Sigmoid colon (tissue), 7 donors: ENCODE results near the gene EPHX1. TPM values are rescaled to one million over a fixed set of nuclear protein-coding genes. Genes with fewer than 3 reads are reported as not detected.
"Not testable (repeated sequence)": the region's sequence is repeated elsewhere in the genome, so short reads cannot be mapped to it uniquely, and the experiment has no call there.

Experiments
- DNase-seq: peaks from one replicate; pipeline ENCODE4 v3.0.0-alpha.2; 2019
- H3K27ac ChIP-seq, 4 donors: fragments of 200-600 bp; sonication (generic); one replicate each; pipeline ENCODE4 v1.5.1; 2016 to 2019; ENCODE audit warnings: mild to moderate bottlenecking in 1 of 4
- H3K27me3 ChIP-seq, 3 donors: fragments of 200-600 bp; sonication (generic); one replicate each; pipeline ENCODE4 v1.5.1; 2019; ENCODE audit warnings: mild to moderate bottlenecking in 1 of 3
- H3K36me3 ChIP-seq, 4 donors: fragments of 200-600 bp; sonication (generic); one replicate each; pipeline ENCODE4 v1.5.1; 2016 to 2019
- H3K4me1 ChIP-seq, 4 donors: fragments of 200-600 bp; sonication (generic); one replicate each; pipeline ENCODE4 v1.5.1; 2017 to 2019
- H3K4me3 ChIP-seq, 4 donors: fragments of 200-600 bp; sonication (generic); one replicate each; pipeline ENCODE4 v1.5.1; 2017 to 2019; ENCODE audit warnings: mild to moderate bottlenecking in 2 of 4, moderate library complexity in 1 of 4
- H3K9me3 ChIP-seq, 4 donors: fragments of 200-600 bp in 3 of 4; sonication (generic) in 3 of 4; one replicate each; pipeline versions ENCODE4 v1.5.1 to v1.6.1; 2013 to 2019
- EP300 ChIP-seq, 4 donors: sonication (generic); formaldehyde crosslinking; IDR thresholded peaks; one replicate each; pipeline ENCODE4 v1.6.1; 2017; ENCODE audit warnings: antibody characterized with exemption in 4 of 4
- POLR2A ChIP-seq, 2 donors: fragments of 450-650 bp; IDR thresholded peaks; one replicate each; pipeline ENCODE4 v1.6.1; 2016; ENCODE audit warnings: antibody characterized with exemption in 2 of 2, mild to moderate bottlenecking in 2 of 2, moderate library complexity in 2 of 2
- POLR2AphosphoS5 ChIP-seq, 4 donors: sonication (generic); formaldehyde crosslinking; IDR thresholded peaks; one replicate each; pipeline ENCODE4 v1.6.1; 2017; ENCODE audit warnings: antibody characterized with exemption in 4 of 4
- WGBS, 2 donors: extraction: QIAGEN DNeasy Blood & Tissue Kit; methylation state at CpG; one replicate each; pipeline ENCODE4 v1.1.7; 2013; 5-methylcytosine and 5-hydroxymethylcytosine counted together
- intact Hi-C: fragments of 100-400 bp; cut with DNase I; formaldehyde crosslinking; loops from one replicate; pipeline ENCODE4 v1.15.1; 2023
- polyA plus RNA-seq, 3 donors: library from polyadenylated mRNA; stranded (reverse); fragments of 200-250 nt; gene quantifications; one replicate each; pipeline ENCODE4 v1.2.3, GENCODE V29; 2013
- total RNA-seq, 4 donors: library from RNA; depleted of rRNA; stranded (reverse); fragments of >200 nt; gene quantifications; one replicate each; pipeline ENCODE4 v1.1.0, GENCODE V29; 2016
- TF ChIP-seq, protein P1 (sequence below), 4 experiments: fragments of 450-650 bp in 3 of 4; fragments of 200-600 bp in 1 of 4; IDR thresholded peaks; one replicate each; pipeline ENCODE4 v1.5.1; 2016 to 2019; ENCODE audit warnings: antibody characterized with exemption in 4 of 4, mild to moderate bottlenecking in 3 of 4, moderate library complexity in 2 of 4
- donor health status: healthy with polysubstance abuse.
- donor health status: Bipolar disorder and iron deficiency.
- donor health status: healthy.

EPHX1 gene
- total and polyA plus RNA-seq, 7 donors = 6.9 to 78.9 (median 43.6) TPM

DNA sequence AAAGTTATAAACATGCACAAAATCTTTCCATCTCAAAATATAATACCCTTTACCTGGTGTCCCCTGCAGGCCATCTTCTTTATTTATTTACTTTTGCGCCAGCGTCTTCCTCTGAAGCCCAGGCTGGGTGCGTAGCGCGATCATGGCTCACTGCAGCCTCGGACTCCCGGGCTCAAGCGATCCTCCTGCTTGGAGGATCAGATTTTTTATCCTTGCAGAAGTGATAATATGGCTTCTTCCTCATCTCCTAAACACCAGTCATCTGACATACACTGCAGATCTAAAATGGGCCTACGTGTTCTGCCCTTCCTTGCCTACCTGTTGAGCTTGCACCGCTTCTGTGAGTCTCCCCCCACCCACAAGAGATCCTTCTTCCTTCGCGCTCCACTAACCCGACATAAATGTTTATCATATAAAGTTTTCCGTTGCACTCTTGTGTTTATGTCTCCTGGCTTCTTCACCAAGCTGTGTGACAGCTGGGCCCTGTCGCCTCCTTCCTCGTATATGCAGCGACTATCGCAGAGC is 32.8 kb upstream of the EPHX1 start:
- DNase-seq = no peak
- Histone ChIP-seq H3K4me3 (peak overlapping the region; percentile 63 to 84 (median 74)), H3K36me3 (no peaks in the 10 kb centered on the region), H3K9me3 (no peaks in the 10 kb centered on the region), H3K4me1 (peaks cover 0 to 82% (median 80%) of the 10 kb centered on the region in 4 donors), H3K27ac (peak overlapping the region; percentile 92 to 96 (median 94)), H3K27me3 (no peaks in the 10 kb centered on the region)
- 6 to 12% methylated on average over 18 of the region's 18 CpGs for WGBS, 2 donors
- intact Hi-C loops = loop anchor here (1.0 to 5.0 kb wide), 4 partner anchors 124 to 302 kb away; partner anchors contain the start of genes ENAH and PYCR2
- TF ChIP-seq EP300 (IDR thresholded peaks at IDR 0.05) = no peak
- TF ChIP-seq POLR2A (IDR thresholded peaks at IDR 0.05) = no peak
- TF ChIP-seq POLR2AphosphoS5 (IDR thresholded peaks at IDR 0.05) = no peak
- TF ChIP-seq, protein P1, sequence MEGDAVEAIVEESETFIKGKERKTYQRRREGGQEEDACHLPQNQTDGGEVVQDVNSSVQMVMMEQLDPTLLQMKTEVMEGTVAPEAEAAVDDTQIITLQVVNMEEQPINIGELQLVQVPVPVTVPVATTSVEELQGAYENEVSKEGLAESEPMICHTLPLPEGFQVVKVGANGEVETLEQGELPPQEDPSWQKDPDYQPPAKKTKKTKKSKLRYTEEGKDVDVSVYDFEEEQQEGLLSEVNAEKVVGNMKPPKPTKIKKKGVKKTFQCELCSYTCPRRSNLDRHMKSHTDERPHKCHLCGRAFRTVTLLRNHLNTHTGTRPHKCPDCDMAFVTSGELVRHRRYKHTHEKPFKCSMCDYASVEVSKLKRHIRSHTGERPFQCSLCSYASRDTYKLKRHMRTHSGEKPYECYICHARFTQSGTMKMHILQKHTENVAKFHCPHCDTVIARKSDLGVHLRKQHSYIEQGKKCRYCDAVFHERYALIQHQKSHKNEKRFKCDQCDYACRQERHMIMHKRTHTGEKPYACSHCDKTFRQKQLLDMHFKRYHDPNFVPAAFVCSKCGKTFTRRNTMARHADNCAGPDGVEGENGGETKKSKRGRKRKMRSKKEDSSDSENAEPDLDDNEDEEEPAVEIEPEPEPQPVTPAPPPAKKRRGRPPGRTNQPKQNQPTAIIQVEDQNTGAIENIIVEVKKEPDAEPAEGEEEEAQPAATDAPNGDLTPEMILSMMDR (IDR thresholded peaks at IDR 0.05) = no peak

DNA sequence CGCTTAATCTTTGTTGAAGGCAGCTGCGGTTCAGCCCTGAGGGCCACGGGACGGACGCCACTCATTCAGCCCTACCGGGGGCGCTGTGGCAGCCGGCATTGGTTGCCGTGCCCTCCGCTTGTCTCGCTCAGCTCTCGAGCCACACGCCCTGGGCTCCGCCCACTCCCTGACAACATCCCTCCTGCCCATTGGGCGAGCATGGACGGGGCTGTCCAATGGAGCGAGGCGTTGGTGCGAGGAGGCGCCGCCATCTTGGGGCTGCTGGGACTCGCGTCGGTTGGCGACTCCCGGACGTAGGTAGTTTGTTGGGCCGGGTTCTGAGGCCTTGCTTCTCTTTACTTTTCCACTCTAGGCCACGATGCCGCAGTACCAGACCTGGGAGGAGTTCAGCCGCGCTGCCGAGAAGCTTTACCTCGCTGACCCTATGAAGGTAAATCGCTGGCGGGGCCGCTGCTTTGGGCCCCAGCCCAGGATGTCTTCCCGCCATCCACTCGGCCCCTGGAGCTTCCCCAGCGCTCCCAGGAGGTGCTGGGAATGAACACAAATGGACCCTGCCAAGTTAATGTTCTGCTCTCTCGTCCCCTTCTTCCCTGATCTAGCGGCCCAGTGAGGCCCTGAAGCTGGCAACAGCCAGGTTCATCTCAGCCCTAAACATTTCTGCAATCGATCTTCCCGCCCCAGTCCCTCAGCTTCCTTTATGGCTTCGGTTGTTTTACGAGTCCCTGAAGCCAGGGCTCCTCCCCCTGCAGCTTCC is 32.2 kb upstream of the EPHX1 start, which contains the start of gene SRP9:
Gene SRP9, plus strand, starts transcription at position 244 of the 754 bp plus-strand sequence. Its CDS starts 115 bp downstream, at position 359.
- Histone ChIP-seq H3K36me3 (no peaks in the 10 kb centered on the region), H3K27ac (peak within 1 kb of the TSS; percentile 92 to 96 (median 94)), H3K27me3 (no peaks in the 10 kb centered on the region), H3K4me3 (peak within 1 kb of the TSS; percentile 63 to 84 (median 74)), H3K4me1 (peaks cover 0 to 82% (median 79%) of the 10 kb centered on the region in 4 donors), H3K9me3 (no peaks in the 10 kb centered on the region)
- peak; percentile 92 to 99 (median 96) for TF ChIP-seq POLR2AphosphoS5 (IDR thresholded peaks at IDR 0.05)
- TF ChIP-seq EP300 (IDR thresholded peaks at IDR 0.05) = no peak
- TF ChIP-seq, protein P1 (IDR thresholded peaks at IDR 0.05) = peak; percentile 77 to 93 (median 83)
- peak; percentile 88 to 93 for TF ChIP-seq POLR2A (IDR thresholded peaks at IDR 0.05)
- DNase-seq = peak; percentile 99
- intact Hi-C loops = loop anchor here (1.0 to 5.0 kb wide), 6 partner anchors 33 to 302 kb away; partner anchors contain the start of genes ENAH, EPHX1 and PYCR2
- 0% methylated on average over 46 of the region's 46 CpGs for WGBS, 2 donors

DNA sequence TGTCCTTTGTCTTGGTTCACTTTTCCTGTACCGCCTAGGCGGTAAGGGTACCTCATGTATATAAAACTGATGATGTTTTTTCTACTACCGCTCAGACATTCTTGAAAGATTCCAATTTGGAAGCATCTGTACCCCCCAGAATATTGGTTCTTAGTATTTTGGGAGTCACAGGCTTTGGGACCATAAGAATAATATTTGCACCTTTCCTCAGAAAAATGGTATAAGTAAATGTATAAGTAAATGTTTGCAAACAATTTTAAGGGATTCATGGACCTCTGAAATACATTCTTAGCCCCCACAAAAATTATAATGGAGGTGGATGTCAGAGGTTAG is 31.6 kb upstream of the EPHX1 start:
- Histone ChIP-seq H3K4me1 (peaks cover 0 to 81% (median 79%) of the 10 kb centered on the region in 4 donors), H3K36me3 (peaks cover 0 to 1% (median 0%) of the 10 kb centered on the region in 4 donors), H3K9me3 (no peaks in the 10 kb centered on the region), H3K27me3 (no peaks in the 10 kb centered on the region), H3K27ac (peak overlapping the region; percentile 92 to 96 (median 94)), H3K4me3 (peak overlapping the region; percentile 63 to 84 (median 74))
- TF ChIP-seq POLR2AphosphoS5 (IDR thresholded peaks at IDR 0.05) (no peak), POLR2A (IDR thresholded peaks at IDR 0.05) (no peak), EP300 (IDR thresholded peaks at IDR 0.05) (no peak)
- TF ChIP-seq, protein P1 (IDR thresholded peaks at IDR 0.05) = no peak
- DNase-seq = no peak
- 0% methylated on average over 3 of the region's 3 CpGs for WGBS, 2 donors
- intact Hi-C loops = loop anchor here (2.0 to 5.0 kb wide), 4 partner anchors 32 to 199 kb away; partner anchors contain the start of genes EPHX1 and PYCR2

- WGBS, 2 donors = 34 to 52% methylated on average over 13 of the region's 13 CpGs
- Histone ChIP-seq H3K4me1 (peaks cover 0 to 79% (median 73%) of the 10 kb centered on the region in 4 donors), H3K4me3 (peak overlapping the region; percentile 63 to 84 (median 74)), H3K27ac (peak overlapping the region; percentile 92 to 96 (median 94))
- intact Hi-C loops = loop anchor here (2.0 to 5.0 kb wide), 4 partner anchors 32 to 198 kb away; partner anchors contain the start of genes EPHX1 and PYCR2
- not testable (repeated sequence) for H3K9me3 ChIP-seq, H3K36me3 ChIP-seq, DNase-seq, H3K27me3 ChIP-seq
Observed at GRCh38 chr1:225779165-225779564, 30.8 kb upstream of the EPHX1 start.

DNA sequence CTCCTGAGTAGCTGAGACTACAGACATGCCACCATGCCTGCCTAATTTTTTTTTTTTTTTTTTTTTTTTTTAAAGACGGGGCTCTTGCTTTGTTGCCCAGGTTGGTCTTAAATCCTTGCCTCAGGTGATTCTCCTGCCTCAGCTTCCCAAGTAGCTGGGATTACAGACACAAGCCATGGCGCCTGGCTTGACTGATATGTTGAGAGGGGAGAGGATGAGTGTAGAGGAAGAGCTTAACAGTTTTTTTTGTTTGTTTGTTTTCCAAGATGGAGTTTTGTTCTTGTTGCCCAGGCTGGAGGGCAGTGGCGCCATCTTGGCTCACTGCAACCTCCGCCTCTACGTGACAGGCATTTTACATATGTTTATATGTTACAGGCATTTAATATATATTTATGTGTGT is 29.8 kb upstream of the EPHX1 start:
- H3K27ac ChIP-seq = peak overlapping the region in 3 of 4 donors; percentile 92 to 95 (median 92)
- peaks cover 0 to 18% (median 4%) of the 10 kb centered on the region in 4 donors for H3K36me3 ChIP-seq
- H3K9me3 ChIP-seq = no peaks in the 10 kb centered on the region
- TF ChIP-seq POLR2AphosphoS5 (IDR thresholded peaks at IDR 0.05) = no peak
- TF ChIP-seq POLR2A (IDR thresholded peaks at IDR 0.05) = no peak
- TF ChIP-seq EP300 (IDR thresholded peaks at IDR 0.05) = no peak
- TF ChIP-seq, protein P1 (IDR thresholded peaks at IDR 0.05) = no peak
- H3K4me3 ChIP-seq = no peak overlapping the region
- peaks cover 0 to 69% (median 63%) of the 10 kb centered on the region in 4 donors for H3K4me1 ChIP-seq
- no peak for DNase-seq
- H3K27me3 ChIP-seq = no peaks in the 10 kb centered on the region
- WGBS, 2 donors = 91 to 94% methylated on average over 5 of the region's 5 CpGs
- intact Hi-C loops = no loop called here
